ENCODE measurements around the gene RAB31.

- TF ChIP-seq CTCF (IDR thresholded peaks at IDR 0.05) (no peak), POLR2A (IDR thresholded peaks at IDR 0.05) (peak in 1 of 4 donors; percentile 10)
These were observed 3.4 kb downstream of the RAB31 start for GRCh38 chr18:9711361-9712129.
